Measurements from ENCODE around the gene ADRA2B.
"Not testable (repeated sequence)": the region's sequence is repeated elsewhere in the genome, so short reads cannot be mapped to it uniquely, and the experiment has no call there.

ADRA2B gene

DNA sequence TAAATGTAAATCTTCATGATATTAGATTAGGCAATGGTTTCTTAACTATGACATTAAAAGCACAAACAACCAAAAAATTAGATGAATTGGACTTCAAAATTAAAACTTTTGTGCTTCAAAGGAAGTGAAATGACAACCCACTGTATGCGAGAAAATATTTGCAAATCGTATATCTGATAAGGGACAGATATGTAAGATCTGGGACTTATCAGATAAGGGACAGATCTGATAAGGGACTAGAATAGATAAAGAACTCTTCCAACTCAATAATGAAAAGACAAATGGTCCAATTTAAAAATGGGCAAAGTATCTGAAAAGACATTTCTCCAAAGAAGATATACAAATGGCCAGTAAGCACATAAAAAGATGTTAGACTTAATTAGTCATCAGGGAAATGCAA is 29.2 kb downstream of the ADRA2B start:
- DNase-seq (ENCODE audit: low spot score), result no peak

DNA sequence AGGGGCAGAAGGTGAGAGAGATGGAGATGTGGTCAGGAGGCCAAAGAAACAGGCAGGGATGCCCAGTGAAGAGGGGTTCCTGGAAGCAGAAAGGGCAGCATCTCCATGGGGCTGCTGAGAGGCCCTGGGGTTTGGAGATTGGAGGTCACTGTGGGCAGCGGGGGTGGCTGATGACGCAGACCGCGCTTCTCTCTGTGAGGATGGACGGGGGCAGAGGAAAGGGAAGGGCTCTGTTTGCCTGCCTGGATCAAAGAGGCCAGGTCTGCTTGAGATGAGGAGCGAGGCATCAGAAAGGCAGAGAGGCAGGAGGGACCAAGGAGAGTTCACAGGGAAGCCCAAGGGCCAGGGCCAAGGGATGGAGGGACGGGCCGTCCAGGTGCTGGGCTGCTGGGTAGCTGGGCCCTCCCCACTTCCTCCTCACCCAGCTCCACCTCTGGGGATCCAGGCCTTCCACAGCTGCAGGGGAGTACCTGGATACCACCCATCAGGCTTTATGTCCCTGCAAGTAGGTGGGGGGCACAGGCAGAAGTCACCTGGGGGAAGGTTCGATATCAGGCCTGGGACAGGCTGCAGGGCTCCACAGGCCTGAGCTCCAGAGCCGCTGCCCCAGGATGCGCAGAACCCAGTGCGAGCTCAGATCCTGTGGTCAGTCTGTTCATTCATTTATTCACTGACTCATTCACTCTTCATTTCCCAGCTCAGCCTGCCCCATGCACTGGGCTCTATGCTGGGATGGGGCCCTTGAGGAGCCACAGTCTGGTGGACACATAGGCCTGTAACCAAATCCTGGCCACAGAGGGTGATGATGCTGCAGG is 30.6 kb downstream of the ADRA2B start:
- no peak for DNase-seq (ENCODE audit: low spot score)

DNA sequence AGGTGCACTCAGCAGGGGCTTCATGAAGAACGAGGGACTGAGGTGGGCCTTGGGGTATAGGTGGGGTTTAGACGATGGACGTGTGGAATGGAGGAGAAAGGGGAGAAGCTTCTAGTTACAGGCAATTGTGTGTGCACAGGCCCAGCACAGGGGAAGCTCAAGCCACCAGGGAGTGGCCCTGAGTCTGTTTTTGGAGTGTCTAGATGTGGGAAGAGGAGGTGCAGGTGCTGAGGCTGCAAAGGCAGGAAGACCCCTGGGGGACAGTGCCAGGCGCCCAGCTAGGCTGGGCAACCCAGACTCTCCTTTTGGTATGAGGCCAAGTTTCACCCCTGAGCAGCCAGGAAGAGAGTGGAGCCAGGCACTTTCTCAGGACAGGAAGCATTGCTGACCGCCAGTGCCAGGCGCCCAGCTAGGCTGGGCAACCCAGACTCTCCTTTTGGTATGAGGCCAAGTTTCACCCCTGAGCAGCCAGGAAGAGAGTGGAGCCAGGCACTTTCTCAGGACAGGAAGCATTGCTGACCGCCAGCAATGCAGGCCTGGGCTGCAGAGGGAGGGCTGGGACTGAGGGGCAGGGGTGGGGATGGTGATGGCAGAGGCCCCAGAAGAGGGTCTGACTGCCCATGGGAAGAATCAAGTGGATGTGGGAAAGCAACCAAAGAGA is 31.4 kb downstream of the ADRA2B start:
- not testable (repeated sequence) for DNase-seq (ENCODE audit: low spot score)

DNA sequence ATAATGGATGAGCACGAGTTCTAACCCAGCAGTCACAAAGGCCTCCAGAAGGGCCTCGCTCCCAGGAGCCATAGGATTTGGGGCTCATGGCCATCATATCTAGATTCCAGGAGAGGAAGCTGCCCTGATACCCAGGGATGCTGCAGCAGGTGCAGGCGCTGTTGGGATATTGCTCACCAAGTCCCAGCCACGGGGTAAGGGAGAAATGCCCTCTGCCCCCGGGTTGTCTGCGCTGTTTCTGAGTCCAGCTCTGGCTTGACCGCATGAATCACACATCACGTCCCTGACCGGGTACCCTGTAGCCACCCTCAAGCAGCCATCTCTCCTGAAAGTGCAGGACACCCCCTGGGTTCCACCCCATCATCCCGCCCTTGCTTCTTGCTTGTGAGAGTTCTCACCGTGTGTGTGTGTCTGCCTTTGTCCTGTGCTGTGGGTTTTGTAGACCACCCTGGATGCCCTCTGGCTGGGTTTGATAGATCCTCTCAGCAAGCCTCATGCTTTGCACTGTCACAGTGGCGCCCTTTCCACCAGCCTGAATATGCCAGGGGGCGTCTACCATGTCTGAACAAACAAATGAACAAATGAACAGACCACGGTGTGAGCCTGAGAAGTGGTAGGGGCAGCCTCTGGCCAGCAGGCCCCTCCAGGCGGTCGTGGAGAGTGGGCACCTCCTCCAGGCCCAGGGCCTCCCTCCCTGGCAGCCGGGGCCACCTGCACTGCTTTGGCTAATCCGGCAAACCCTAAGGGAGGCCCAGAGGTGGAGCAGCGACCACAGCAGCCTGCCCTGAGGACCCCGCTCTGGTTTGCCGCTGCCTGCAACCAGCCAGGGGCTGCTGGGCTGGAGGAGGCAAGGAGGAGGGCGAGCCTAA is 32.1 kb downstream of the ADRA2B start:
- DNase-seq (ENCODE audit: low spot score), result no peak

DNA sequence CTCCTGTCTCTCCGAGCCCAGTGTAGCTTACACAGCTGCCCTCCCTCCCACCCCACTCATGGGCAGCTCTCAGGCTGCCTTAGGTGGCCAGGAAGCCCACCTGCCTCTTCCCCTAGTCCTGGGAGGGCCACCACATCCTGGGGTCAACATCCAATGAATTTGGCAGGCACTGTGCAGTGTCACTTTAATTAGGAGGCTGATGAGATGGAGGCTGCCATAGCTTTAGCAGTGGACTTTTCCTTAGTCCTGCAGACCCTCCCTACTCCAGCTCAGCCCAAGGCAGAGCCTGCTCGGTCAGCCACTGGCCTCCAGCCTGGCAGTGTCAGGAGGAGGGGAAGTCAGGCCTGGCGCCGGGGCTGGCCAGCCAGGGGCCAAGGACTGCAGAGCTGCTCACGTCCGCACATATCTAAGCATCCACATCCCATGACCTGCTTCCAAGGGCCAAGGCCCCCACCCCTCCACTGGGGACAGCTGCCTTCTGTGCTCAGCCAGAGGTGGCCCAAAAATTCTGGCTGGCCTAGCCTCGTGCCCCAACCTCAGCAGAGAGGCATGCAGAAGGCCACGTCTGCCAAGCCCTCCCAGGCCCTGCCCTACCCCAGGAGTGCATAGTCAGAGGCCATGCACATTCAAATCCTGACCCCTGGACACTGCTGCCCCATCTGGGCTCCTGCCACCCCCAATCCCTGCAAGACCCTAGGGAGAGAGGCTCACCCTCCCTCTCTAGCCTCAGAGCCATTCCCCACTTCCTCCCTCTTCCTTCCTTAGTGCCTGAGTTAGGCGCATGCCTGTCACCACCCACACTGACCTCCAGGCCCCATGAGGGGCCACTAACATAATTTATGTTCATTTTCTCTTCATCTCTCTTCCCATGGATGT is 33.1 kb downstream of the ADRA2B start:
- DNase-seq (ENCODE audit: low spot score), result no peak

DNA sequence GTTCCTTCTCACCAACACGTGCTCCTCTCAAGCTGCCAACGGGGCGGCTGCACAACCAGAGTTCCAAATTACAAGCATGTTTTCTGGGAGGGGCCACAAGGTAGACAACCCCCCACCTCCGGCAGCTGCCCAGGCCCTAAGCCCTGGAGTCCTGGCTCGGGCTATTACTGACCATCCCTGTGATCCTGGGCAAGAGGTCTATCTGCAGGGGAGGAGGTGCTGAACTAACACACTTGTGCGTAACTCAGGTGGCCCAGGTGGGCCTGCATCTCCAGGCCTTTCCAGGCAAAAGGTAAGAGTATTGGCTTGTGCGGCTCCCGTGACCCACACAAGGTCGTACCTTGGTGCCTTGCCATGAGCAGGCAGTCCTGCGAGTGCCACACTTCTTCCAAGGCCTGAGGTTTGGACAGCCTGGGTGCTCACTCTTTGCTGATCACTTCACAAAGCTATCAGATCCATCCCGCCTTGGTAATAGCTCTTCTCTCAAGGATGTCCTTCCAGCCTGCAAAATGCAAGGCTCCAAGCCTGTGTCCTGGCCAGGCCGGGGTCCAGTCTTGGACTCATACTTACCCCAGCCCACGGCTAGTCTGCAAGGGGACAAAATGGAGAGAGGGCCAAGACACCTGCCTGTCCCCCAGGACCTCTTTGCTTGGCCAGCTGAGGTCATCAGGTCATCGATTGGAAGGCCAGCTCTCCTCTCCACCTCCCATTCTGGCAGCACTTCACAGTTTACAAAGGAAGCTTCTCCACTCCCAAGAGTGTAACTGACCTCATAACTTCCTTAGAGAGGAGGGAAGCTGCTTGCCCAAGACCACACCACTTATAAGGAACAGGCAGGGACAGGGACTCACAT is 33.9 kb downstream of the ADRA2B start:
- DNase-seq (ENCODE audit: low spot score), result no peak

DNA sequence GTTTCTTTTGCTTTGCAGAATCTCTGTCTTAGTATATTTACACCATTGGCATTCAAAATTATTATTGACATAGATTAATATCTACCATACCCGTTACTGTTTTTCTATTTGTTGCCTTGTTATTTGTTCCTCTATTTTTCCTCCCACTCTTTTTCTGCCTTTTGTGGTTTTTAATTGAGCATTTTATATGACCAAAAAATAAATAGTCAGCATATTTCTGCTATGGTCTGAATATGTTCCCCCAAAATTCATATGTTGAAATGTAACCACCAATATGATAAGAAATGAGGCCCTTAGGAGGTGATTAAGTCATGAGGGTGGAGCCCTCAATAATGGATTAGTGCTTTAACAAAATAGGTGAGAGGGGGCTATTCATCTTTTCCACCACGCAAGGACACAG is 35.3 kb downstream of the ADRA2B start:
- no peak for DNase-seq (ENCODE audit: low spot score)

DNA sequence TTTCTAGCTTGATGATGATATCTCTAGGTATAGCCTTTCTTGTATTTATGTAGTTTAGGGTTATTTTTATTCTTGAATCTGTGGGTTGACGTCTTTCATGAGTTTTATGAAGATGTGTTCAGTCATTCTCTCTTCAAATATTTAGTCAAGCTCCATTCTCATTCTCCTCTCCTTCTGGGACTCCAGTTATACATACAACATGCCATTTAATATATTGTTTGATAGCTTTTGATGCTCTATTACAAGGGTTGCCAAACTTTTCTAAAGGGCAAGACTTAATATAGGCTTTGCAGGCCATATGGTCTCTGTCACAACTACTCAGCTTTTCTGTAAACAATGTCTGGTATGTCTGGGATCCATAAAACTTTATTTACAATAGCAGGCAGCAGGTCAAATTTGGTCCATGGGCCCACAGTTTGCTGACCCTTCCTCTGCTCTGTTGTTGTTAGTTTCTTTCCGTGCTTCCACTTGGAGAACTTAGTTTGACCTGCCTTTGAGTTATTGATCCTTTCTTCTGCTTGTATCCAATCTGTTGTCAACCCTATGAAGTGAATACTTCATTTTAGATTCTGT is 41.1 kb downstream of the ADRA2B start:
- no peak for DNase-seq (ENCODE audit: low spot score)

DNA sequence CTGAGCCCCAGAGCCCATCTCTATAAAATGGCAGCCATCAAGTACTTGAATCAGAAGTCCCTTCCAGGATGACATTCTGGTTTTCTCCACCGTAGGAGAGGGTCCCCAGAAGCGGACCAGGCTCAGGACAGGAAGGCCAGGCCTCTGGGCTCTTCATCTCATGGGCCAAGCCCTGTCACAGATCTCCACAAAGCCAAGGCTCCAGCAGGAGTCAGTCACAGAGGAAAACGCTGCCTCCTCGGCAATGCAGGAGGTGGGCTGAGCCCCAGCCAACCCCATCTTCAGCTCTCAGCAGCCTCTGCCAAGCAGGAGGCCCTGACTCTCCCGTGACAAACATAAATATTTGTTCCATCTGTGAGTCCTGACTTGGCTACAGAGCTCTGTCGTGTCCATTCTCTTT is 42.2 kb downstream of the ADRA2B start:
- no peak for DNase-seq (ENCODE audit: low spot score)

DNA sequence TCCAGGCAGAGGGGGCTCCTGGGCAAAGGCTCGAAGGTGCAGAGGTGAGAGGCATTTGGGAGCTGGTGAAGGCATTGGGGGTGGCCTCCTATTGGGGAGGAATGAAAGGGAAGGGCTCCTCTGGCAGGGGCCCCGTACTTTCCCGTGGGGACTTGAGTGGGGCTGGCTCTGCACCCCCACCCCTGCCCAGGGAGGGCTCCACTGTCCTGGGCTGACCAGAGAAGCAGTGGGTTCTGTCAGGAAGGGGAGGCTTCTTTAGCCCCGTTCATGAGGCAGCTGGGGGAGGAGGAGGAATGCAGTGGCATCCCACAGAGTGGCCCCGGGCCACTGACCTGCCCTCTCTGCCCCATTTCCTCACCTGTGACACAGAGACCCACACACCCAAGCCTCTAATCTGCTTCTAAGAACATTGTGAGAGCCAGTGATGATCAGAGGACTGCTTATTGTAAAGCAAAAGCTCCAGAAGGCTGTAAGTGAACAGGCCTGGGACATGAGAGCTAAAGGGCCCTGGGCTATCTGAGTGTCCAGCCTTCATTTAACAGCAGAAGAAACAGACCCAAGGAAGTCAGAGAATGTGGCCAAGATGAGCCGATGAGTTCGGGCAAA is 43.1 kb downstream of the ADRA2B start:
- DNase-seq (ENCODE audit: low spot score), result no peak

DNA sequence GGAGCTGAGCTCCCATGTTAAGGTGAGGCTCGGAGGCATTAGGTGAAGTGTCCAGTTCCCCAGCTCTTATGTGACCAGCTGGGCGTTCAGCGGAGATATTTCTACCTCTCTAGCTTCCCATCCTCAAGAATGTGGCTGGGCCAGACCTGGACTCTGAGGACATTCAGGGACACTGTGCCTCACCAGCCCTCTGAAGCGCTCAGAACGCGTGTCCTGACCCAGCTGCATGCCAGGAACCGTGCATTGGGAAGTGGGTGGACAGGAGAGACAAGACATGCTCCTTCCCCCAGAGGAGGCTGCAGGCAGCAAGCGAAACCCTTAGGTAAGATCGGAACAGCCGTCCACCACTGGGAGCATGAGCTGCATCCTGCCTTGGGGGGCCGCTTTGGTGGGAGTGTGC is 43.6 kb downstream of the ADRA2B start:
- DNase-seq (ENCODE audit: low spot score), result no peak

DNA sequence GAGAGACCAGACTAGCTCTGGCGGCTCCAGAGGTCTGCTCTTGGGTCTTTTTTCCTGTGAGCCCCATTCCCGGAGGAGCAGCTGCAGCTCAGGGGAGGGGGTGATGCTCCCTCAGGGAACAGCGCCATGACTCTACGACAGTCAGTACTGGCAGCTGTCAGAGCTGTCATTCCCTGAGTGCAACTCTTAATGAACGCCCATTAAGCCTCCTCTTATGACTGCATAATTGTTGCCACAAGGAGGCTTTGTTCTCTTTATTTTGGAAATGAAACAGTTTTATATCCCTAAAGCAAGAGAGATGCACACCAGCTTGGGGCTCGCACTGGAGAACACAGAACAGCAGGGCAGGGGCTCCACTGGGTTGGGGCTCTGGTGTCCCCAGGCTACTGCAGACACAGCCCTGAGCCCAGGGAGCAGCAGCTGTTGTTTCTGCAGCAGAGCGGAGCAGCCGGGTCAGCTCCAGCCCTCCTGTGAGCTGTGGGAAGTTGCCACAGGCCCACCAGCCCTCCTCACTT is 44.3 kb downstream of the ADRA2B start:
- DNase-seq (ENCODE audit: low spot score), result not testable (repeated sequence)

DNA sequence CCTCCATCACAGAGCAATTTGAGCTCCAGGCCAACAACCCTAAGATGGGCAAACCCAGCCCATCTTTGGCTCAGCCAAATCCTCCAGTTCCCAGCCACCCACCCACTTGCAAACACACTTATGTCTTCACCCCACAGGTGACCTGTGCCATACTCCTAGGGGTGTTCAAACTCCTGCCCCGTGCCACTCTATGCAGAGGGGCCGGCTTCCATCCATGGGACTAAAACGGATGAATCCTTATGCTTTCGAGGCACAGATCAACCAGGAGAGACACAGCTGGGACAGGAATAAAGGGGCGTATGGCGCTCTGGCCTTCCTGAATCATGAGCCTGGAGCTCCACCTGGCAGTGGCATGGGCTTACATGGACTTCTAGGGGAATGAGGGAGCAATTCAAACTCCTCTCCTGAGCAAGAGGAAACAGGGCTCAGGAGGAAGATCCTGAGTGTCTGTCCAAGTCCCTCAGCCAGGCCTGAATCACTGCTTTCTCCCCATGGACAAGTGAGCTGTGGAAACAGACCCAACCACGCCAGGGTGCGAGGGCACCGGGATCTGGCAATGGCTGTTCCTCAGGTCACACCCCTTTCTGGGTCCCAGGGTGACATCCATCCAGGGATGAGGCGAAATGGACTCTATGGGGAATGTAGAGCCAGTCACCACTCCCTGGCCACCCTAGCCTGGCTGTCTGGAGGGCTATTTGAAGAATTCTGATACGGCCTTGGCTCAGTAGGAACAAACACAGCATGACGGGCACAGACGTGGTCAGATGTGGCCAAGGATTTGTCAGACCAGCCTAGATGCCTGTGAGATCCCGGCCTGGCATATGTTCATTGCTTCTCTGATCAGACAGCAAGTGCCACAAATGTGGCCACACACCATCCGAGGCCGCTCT is 45.0 kb downstream of the ADRA2B start:
- DNase-seq (ENCODE audit: low spot score), result not testable (repeated sequence)

DNA sequence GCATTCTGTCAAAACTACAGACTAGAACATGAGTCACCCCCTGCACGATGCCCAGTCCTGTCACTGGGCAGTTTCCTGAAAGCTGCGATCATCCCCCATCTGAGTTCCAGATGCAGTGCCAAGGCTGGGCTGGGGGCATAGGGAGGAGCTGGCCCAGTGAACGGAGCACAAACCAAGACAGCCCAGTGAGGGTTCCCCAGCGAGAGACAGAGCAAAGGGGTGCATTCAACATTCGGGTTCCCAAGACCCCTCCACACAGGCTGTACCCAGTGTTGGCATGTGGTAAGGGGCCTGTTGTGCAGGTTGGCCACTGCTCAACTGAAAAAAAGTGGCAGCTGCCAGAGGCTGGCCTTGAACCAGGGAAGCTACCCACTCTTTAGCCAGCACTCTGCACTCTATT is 46.0 kb downstream of the ADRA2B start:
- not testable (repeated sequence) for DNase-seq (ENCODE audit: low spot score)

DNA sequence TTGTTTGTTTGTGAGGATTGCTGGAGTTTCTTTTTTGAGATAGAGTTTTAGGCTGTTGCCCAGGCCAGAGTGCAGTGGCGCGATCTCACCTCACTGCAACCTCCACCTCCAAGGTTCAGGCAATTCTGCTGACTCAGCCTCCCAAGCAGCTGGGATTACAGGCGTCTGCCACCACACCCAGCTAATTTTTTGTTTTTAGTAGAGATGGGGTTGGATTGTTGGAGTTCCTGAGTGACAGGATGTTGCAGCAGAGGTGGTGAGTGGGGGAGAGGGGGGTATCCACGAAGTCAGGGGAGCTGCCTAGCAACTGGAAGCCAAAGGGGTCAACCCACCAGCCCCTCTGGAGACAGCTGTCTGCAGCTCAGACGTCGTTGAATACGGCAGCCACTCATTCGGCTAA is 46.5 kb downstream of the ADRA2B start:
- DNase-seq (ENCODE audit: low spot score), result not testable (repeated sequence)

DNA sequence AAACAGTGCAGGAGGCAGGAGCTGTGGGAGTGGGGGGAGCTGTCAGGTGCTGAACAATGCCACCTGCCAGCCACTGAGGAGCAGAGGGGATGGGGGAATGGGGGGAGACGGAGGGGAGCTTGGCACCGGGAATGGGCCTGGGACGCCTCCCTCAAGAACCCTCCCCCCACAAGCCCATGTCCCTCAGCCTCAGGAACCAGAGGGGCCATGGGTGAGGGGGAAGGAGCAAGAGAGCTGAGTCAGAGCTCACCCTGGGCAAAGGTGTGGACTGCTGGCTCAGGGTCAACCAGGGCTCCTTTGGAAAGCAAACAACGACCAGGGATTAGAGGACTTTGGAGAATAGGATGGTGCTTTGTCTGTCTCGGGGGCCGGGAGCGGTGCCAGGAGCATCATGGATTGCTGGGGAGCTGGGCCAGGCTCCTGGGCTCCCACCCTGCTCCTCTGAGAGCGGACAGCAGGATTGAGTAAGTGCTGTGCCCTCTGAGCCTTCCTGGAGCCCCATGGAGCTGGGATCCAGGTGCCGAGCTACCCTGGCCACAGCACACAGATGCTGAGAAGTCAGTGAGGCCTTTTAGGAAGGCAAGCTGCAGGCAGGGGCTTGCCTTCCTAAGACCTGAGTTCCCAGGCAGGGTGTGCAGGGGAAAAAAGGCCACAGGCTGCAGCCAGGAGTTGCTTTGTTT is 48.3 kb downstream of the ADRA2B start:
- DNase-seq (ENCODE audit: low spot score), result not testable (repeated sequence)

DNA sequence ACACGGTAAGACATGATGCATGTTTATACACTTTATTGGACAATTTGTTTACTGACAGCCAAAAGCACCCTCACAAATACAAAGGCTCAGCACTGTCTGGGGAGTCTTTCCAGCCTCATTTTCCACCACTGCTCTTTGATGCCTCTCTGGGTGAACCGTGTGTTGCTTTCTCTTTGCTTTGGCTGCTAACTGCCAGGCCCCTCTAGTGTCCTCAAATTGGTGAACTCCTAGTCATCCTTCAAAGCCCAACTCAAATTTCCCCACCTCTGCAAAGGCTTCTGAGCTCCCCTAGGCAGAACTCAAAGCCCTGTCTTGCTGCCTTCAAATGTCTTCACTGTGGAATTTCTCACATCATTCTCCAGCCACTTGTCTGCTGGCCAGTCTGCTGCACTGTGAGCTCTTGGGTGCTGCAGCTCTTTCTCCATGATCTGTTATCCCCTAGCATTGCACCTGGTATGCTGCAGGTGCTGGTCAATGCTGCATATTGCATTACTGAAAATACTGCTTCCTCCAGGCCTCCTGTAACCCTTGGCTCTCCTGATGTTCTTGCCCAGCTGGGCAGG is 49.2 kb downstream of the ADRA2B start:
- not testable (repeated sequence) for DNase-seq (ENCODE audit: low spot score)

DNA sequence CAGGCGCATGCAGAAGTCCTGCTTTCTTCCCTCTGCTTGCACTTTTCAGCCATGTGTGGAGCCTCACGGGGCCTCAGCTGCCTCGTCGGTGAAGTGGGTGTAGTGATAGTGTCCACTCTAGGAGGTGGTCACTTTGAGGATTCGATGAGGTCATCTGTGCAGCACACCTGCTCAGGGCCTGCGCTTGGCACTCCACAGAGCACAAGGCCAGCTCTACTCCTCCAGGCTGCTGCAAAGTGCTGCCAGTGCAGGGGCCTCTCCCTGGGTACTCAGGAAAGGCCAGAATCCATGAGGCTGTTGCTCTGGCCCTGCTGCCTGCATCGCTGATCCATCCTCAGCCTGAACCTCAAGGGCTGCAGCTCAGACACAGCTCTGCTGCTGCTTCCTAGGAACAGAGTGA is 49.9 kb downstream of the ADRA2B start:
- DNase-seq (ENCODE audit: low spot score), result not testable (repeated sequence)

Data from hematopoietic multipotent progenitor cell treated with erythropoietin and hydrocortisone succinate and interleukin-3 and kit ligand, for 17 days (in vitro differentiated cells).